Stomach smooth muscle (tissue), 2 donors: Measurements from ENCODE around the gene AP3B1.
"Not testable (repeated sequence)": the region's sequence is repeated elsewhere in the genome, so short reads cannot be mapped to it uniquely, and the experiment has no call there.

ENCODE experiments used
- H3K27ac ChIP-seq: one replicate; pipeline ENCODE4 v1.7.0; 2013; ENCODE audit warnings: mild to moderate bottlenecking, low read length, inconsistent platforms
- H3K27me3 ChIP-seq, 2 donors: one replicate each; pipeline ENCODE4 v1.7.0; 2013; ENCODE audit warnings: low read length in 2 of 2; ENCODE audit not compliant: insufficient read depth in 2 of 2, control insufficient read depth in 1 of 2
- H3K36me3 ChIP-seq, 2 donors: one replicate each; pipeline ENCODE4 v1.7.0; 2013; ENCODE audit warnings: low read length in 2 of 2; ENCODE audit not compliant: control insufficient read depth in 2 of 2, insufficient read depth in 2 of 2
- H3K4me1 ChIP-seq: one replicate; pipeline ENCODE4 v1.7.0; 2013; ENCODE audit warnings: low read length; ENCODE audit not compliant: control insufficient read depth, insufficient read depth
- H3K4me3 ChIP-seq, 2 donors: one replicate each; pipeline ENCODE4 v1.7.0; 2013; ENCODE audit warnings: low read length in 2 of 2
- H3K9ac ChIP-seq, 2 donors: one replicate each; pipeline ENCODE4 v1.7.0; 2013; ENCODE audit warnings: low read length in 2 of 2, mild to moderate bottlenecking in 1 of 2
- H3K9me3 ChIP-seq, 2 donors: one replicate each; pipeline ENCODE4 v1.7.0; 2013; ENCODE audit warnings: low read length in 2 of 2; ENCODE audit not compliant: control insufficient read depth in 2 of 2
- donor health status: healthy.
- donor health status: Pancreatic carcinoma.

The AP3B1 gene

GRCh38 chr5:78215565-78215964 lies 78.9 kb downstream of the AP3B1 start:
- peaks cover 0 to 9% of the 10 kb centered on the region in 2 donors for H3K36me3 ChIP-seq
- H3K4me1 ChIP-seq: no peaks in the 10 kb centered on the region

GRCh38 chr5:78213799-78214198 lies 80.7 kb downstream of the AP3B1 start:
- Histone ChIP-seq H3K4me3 (no peak overlapping the region), H3K27ac (no peak overlapping the region), H3K4me1 (no peaks in the 10 kb centered on the region), H3K27me3 (no peaks in the 10 kb centered on the region), H3K9ac (no peak overlapping the region), H3K9me3 (no peaks in the 10 kb centered on the region), H3K36me3 (peaks cover 0 to 9% of the 10 kb centered on the region in 2 donors)

More at GRCh38 chr5:78215565-78215964, 78.9 kb downstream of the AP3B1 start:
- no peak overlapping the region for H3K9ac ChIP-seq
- H3K4me3 ChIP-seq: no peak overlapping the region
- H3K27me3 ChIP-seq: no peaks in the 10 kb centered on the region
- no peak overlapping the region for H3K27ac ChIP-seq
- no peaks in the 10 kb centered on the region for H3K9me3 ChIP-seq

- Histone ChIP-seq H3K36me3 (peaks cover 0 to 11% of the 10 kb centered on the region in 2 donors), H3K27ac (no peak overlapping the region), H3K9ac (no peak overlapping the region), H3K9me3 (no peaks in the 10 kb centered on the region), H3K4me1 (no peaks in the 10 kb centered on the region), H3K4me3 (no peak overlapping the region), H3K27me3 (no peaks in the 10 kb centered on the region)
Measured at GRCh38 chr5:78211052-78211451, 83.4 kb downstream of the AP3B1 start.

GRCh38 chr5:78204241-78204640 lies 90.3 kb downstream of the AP3B1 start:
- Histone ChIP-seq H3K27ac (no peak overlapping the region), H3K4me1 (no peaks in the 10 kb centered on the region), H3K36me3 (peaks cover 0 to 8% of the 10 kb centered on the region in 2 donors), H3K9me3 (no peaks in the 10 kb centered on the region), H3K4me3 (no peak overlapping the region), H3K27me3 (no peaks in the 10 kb centered on the region), H3K9ac (no peak overlapping the region)

GRCh38 chr5:78203815-78204214 lies 90.7 kb downstream of the AP3B1 start:
- no peak overlapping the region for H3K27ac ChIP-seq
- no peak overlapping the region for H3K9ac ChIP-seq
- H3K36me3 ChIP-seq: peaks cover 0 to 8% of the 10 kb centered on the region in 2 donors
- H3K4me1 ChIP-seq: no peaks in the 10 kb centered on the region
- H3K27me3 ChIP-seq: no peaks in the 10 kb centered on the region
- no peaks in the 10 kb centered on the region for H3K9me3 ChIP-seq
- no peak overlapping the region for H3K4me3 ChIP-seq

- no peaks in the 10 kb centered on the region for H3K9me3 ChIP-seq
- no peaks in the 10 kb centered on the region for H3K4me1 ChIP-seq
- H3K36me3 ChIP-seq: no peaks in the 10 kb centered on the region
- H3K27ac ChIP-seq: no peak overlapping the region
- no peak overlapping the region for H3K9ac ChIP-seq
- H3K4me3 ChIP-seq: no peak overlapping the region
- H3K27me3 ChIP-seq: no peaks in the 10 kb centered on the region
Measured at GRCh38 chr5:78190402-78190801, 104.1 kb downstream of the AP3B1 start.

GRCh38 chr5:78188681-78189080 lies 105.8 kb downstream of the AP3B1 start:
- H3K4me3 ChIP-seq, H3K4me1 ChIP-seq: not testable (repeated sequence)

GRCh38 chr5:78187172-78187571 lies 107.3 kb downstream of the AP3B1 start:
- Histone ChIP-seq H3K27ac (no peak overlapping the region), H3K4me3 (no peak overlapping the region), H3K36me3 (no peaks in the 10 kb centered on the region), H3K9me3 (no peaks in the 10 kb centered on the region), H3K4me1 (no peaks in the 10 kb centered on the region), H3K9ac (no peak overlapping the region), H3K27me3 (no peaks in the 10 kb centered on the region)

More at GRCh38 chr5:78188681-78189080, 105.8 kb downstream of the AP3B1 start:
- not testable (repeated sequence) for H3K27me3 ChIP-seq, H3K27ac ChIP-seq, H3K9ac ChIP-seq, H3K36me3 ChIP-seq, H3K9me3 ChIP-seq

GRCh38 chr5:78182838-78183237 lies 111.7 kb downstream of the AP3B1 start:
- no peaks in the 10 kb centered on the region for H3K27me3 ChIP-seq
- H3K9me3 ChIP-seq: no peaks in the 10 kb centered on the region
- H3K4me3 ChIP-seq: no peak overlapping the region
- H3K9ac ChIP-seq: no peak overlapping the region
- no peaks in the 10 kb centered on the region for H3K4me1 ChIP-seq
- peaks cover 3 to 7% of the 10 kb centered on the region in 2 donors for H3K36me3 ChIP-seq
- H3K27ac ChIP-seq: no peak overlapping the region

GRCh38 chr5:78178356-78178755 lies 116.1 kb downstream of the AP3B1 start:
- no peaks in the 10 kb centered on the region for H3K9me3 ChIP-seq
- H3K36me3 ChIP-seq: peaks cover 10 to 14% of the 10 kb centered on the region in 2 donors
- H3K9ac ChIP-seq: no peak overlapping the region
- no peak overlapping the region for H3K4me3 ChIP-seq
- H3K27me3 ChIP-seq: no peaks in the 10 kb centered on the region
- no peak overlapping the region for H3K27ac ChIP-seq
- H3K4me1 ChIP-seq: no peaks in the 10 kb centered on the region

GRCh38 chr5:78170335-78170734 lies 124.2 kb downstream of the AP3B1 start:
- H3K9me3 ChIP-seq, H3K27ac ChIP-seq, H3K27me3 ChIP-seq, H3K4me1 ChIP-seq, H3K36me3 ChIP-seq, H3K4me3 ChIP-seq, H3K9ac ChIP-seq: not testable (repeated sequence)
